ENCODE data around the gene MTPN.

DNA sequence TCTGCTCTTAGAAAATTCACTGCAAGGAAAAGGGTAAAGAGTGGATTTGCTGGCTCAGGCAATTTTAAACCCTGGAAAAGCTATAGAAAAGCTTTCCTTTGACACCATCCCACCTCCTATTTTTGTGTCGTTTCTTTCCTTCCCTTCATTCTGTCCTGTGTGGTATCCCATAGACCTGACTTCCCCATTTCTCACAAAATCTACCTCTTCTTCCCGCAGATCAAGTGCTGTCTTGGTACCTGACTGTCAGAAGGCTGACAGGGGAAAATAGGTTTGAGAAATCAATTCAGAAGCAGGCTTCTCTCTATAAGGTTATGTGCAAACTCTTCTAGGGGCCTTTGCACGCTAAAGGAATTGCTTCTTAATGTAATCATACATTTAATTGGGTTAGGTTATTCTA, 98.9 kb downstream of the MTPN start:
- no peak for TF ChIP-seq POLR2A (IDR thresholded peaks at IDR 0.05)
- TF ChIP-seq, protein P1, sequence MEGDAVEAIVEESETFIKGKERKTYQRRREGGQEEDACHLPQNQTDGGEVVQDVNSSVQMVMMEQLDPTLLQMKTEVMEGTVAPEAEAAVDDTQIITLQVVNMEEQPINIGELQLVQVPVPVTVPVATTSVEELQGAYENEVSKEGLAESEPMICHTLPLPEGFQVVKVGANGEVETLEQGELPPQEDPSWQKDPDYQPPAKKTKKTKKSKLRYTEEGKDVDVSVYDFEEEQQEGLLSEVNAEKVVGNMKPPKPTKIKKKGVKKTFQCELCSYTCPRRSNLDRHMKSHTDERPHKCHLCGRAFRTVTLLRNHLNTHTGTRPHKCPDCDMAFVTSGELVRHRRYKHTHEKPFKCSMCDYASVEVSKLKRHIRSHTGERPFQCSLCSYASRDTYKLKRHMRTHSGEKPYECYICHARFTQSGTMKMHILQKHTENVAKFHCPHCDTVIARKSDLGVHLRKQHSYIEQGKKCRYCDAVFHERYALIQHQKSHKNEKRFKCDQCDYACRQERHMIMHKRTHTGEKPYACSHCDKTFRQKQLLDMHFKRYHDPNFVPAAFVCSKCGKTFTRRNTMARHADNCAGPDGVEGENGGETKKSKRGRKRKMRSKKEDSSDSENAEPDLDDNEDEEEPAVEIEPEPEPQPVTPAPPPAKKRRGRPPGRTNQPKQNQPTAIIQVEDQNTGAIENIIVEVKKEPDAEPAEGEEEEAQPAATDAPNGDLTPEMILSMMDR (IDR thresholded peaks at IDR 0.05) = no peak
